Hematopoietic multipotent progenitor cell treated with erythropoietin and hydrocortisone succinate and interleukin-3 and kit ligand, for 8 days (in vitro differentiated cells): Measurements from ENCODE around the gene COX8A.
"Not testable (repeated sequence)": the region's sequence is repeated elsewhere in the genome, so short reads cannot be mapped to it uniquely, and the experiment has no call there.

Experiments
- DNase-seq: peaks from one replicate; pipeline ENCODE4 v3.0.0-alpha.2; 2015

The COX8A gene

DNA sequence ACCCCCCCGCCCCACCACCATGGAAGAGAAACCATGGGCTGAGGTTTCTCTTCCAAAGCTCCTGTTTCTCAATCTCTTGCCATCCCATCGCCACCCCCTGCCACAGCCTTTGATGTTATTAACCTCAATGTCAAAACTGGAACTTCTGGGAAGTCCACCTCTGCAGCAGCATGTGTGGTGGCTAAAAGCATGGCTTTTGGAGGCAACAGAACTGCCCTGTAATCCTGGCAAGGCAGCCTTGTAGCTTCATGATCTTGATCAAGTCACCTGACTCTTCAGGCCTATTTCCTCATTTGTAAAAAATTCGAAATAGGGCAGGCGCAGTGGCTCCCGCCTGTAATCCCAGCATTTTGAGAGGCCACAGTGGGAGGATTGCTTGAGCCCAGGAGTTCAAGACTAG is 3.5 kb upstream of the COX8A start:
- no peak for DNase-seq

GRCh38 chr11:63973912-63974258 is 535 bp upstream of the COX8A start:
- DNase-seq: not testable (repeated sequence)

DNA sequence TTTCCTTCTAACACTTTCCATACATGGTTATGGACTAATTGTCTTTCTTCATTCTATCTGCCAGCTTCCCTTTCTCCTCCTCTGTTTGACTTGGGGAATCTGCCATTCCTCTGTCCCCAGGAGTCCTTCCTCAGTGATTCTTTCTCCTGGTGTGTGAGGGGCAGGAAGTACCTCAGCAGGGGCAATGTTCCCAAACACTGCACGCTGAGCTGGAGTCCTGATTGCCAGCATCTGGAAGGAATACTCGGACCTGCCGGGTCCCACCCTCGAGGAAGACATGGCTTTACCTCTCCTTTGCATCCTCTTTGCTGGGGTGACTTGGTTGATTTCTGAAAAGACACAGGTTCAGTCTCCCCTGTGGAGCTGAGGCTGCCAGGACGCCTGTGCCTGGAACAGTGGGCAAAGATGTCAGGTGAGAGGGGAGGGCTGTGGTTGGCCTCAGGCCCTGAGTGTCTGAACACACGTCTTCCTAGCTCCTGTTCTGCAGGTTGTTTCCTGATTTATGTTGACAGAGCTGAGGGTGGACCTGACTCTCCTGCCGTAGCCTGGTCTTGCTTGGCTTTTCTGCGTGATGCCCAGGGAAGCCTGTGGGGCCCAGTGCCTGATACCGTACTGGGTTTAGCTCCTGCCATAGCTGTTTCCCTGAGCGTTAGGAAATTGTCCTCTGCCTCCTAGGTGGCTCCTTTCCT is 4.3 kb downstream of the COX8A start:
- no peak for DNase-seq

GRCh38 chr11:63979426-63979825 is 5.0 kb downstream of the COX8A start:
- no peak for DNase-seq

GRCh38 chr11:63985812-63986155 is 11.4 kb downstream of the COX8A start:
- peak; percentile 50 for DNase-seq

- DNase-seq: peak; percentile 90
These were observed 11.9 kb downstream of the COX8A start, which contains the start of gene OTUB1 for GRCh38 chr11:63986156-63986931. TSS of gene OTUB1 (plus strand) at chr11:63986438. CDS start at chr11:63986457, 19 bp downstream.

DNA sequence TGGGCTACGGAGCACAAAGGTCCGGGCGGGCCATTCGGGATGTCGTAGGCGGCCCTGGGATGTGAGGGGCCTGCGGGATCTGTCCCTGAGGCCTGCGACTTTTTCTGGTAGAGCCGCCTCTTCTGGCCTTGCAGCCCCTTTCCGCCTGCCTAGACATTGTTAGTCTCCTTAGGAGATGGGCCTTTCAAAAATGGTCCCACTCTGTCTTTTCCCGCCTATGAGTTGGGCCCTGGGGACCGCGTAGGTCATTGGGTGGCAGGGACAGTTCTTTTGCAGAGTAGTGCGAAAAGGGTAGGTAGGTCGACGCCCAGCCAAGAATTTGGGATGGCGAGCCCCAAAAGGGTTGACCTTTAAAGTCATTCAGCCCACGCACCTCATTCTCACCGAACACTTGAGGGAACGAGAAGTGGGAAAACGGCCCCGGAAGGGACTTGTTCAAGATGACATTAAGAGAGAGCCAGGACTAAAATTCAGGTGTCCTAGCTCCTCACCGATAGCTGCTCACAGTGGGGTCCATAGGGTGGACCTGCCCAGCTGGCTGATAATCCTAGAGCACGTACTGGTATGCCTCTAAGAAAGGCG is 12.6 kb downstream of the COX8A start:
- no peak for DNase-seq

GRCh38 chr11:63991558-63991957 is 17.1 kb downstream of the COX8A start:
- no peak for DNase-seq

DNA sequence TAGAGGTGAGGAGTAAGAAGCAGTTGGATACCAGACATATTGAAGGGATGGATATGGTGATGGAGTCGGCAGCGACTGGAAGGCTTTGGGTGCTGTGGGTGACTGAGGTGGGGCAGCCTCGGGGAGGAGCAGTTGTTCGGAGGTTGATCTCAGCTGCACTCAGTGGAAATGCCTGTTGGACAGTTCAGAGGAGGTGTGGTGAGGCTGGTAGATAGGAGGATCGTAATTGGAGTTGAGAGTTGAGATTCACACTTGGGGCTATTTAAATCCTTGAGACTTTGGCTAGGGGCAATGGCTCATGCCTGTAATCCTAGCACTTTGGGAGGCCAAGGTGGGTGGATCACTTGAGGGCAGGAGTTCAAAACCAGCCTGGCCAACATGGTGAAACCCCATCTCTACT is 18.7 kb downstream of the COX8A start:
- no peak for DNase-seq

GRCh38 chr11:63993993-63994392 is 19.6 kb downstream of the COX8A start:
- no peak for DNase-seq

DNA sequence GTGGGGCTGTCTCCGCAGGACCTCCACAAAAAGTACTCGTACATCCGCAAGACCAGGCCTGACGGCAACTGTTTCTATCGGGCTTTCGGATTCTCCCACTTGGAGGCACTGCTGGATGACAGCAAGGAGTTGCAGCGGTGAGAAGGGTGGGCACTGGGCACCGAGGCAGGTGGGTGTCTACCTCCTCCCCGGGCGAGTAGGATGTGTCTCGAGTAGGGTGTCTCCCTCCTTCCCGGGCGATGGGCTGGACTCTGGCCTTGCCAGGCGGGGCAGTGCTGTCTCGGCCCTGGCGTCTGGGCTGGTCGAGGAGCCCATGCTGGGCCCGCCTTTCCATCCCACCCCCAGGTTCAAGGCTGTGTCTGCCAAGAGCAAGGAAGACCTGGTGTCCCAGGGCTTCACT is 22.1 kb downstream of the COX8A start:
- no peak for DNase-seq

DNA sequence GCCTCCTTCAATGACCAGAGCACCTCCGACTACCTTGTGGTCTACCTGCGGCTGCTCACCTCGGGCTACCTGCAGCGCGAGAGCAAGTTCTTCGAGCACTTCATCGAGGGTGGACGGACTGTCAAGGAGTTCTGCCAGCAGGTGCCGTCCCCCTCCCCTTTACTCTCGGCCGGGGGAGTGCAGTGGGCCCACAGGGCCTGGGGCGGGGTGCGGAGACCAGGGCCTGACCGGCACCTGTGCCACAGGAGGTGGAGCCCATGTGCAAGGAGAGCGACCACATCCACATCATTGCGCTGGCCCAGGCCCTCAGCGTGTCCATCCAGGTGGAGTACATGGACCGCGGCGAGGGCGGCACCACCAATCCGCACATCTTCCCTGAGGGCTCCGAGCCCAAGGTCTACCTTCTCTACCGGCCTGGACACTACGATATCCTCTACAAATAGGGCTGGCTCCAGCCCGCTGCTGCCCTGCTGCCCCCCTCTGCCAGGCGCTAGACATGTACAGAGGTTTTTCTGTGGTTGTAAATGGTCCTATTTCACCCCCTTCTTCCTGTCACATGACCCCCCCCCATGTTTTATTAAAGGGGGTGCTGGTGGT is 22.8 kb downstream of the COX8A start:
- DNase-seq: no peak

GRCh38 chr11:63997801-63998337 is 23.4 kb downstream of the COX8A start:
- no peak for DNase-seq

DNA sequence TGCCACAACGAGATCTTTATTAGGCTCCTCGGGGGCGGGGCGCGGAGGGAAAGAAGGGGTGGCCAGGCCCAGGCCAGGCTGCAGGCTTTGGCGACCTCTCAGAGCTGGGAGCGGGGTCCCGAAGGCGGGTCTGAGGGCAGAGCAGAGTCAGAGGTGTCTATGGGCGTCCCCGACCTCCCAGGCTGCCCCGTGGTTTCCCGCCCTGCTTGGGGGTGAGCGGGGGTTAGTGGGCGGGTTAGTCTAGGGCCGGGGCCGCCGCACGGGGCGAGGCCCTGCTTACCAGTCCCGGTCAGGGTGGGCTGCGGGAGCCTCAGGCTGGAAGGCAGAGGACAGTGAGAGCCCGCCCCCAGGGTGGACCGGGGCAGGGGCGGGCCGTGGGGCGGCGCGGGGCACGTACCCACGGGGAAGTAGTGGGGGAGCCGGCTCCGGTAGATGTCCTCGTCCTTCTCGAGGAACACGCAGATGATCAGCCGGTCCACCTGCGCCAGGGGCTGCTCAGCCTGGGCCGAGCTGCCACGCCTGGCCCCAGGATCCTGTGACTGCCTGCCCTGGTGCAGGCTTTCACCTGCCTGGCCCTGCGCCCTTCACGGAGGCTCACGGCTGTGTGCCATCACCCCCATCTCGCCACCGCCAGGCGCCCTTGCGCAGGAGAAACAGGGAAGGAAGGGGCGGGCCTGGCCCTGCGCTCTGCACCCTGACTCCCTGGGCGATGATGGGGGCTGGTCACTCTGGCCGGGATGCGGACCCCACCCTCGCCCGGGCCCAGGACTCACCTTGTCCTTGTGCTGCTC is 24.3 kb downstream of the COX8A start:
- DNase-seq: peak; percentile 17

DNA sequence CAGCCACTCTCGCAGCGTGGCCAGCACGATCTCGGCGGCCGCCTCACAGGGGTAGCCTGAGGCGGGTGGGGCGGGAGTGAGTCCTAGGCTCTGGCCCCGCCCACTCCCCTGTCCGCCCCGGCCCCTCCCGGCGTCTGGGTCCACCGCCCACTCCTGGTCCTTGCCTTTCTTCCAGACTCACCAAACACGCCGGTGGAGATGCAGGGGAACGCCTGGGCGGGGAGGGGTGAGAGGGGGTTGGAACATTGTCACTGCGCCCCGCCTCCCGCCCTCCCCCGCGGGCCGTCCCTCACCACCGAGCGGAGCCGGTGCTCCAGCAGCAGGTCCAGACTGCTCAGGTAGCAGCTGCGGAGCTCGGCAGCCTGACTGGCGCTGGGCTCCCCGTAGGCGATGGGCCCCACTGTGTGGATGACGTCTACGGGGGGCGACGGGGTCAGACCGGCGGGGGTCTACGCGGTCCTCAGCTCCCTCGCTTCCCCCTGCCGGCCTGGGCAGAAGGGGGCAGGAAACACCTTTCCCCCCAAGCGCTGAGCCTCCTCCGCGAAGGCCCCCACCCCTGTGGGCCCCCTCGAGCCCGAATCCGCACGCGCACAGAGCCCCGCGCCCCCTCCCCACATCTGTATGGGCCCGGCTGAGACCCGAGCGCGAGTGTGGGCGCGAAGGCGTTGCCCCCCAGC is 25.1 kb downstream of the COX8A start:
- DNase-seq: peak; percentile 73

DNA sequence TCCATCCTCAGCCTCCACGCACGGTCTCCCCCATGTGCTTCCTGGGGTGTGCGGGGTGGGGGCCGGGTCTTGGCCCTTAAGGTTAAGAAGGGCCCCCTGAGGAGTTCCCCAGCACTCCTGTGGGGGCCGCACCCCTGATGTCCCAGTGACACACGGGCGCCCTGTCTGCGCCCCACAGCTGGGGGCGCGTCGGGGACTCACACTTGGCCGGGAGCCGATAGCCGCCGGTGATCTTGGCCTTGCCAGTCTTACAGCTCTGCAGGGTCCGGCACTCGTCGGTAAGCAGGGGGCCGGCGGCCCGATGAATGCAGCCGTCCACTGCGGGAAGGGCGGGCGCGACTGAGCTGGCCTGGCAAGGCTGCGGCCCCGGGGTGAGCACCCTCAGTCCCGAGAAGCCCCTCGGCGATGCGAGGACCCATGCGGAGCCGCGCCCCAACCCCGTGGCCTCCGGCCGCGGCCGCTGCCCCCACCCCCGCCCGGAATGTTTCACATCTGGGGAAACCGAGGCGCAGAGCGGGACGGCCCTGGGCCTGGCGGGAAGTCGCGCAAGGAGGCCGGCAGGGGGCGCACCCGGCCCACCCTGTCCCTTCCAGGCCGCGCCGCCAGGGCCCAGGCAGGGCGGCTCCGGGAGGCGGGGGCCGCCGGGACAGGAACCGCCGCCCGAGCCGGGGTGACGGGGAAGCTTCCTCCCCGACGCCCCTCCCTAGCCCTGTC is 25.8 kb downstream of the COX8A start:
- peak; percentile 69 for DNase-seq

DNA sequence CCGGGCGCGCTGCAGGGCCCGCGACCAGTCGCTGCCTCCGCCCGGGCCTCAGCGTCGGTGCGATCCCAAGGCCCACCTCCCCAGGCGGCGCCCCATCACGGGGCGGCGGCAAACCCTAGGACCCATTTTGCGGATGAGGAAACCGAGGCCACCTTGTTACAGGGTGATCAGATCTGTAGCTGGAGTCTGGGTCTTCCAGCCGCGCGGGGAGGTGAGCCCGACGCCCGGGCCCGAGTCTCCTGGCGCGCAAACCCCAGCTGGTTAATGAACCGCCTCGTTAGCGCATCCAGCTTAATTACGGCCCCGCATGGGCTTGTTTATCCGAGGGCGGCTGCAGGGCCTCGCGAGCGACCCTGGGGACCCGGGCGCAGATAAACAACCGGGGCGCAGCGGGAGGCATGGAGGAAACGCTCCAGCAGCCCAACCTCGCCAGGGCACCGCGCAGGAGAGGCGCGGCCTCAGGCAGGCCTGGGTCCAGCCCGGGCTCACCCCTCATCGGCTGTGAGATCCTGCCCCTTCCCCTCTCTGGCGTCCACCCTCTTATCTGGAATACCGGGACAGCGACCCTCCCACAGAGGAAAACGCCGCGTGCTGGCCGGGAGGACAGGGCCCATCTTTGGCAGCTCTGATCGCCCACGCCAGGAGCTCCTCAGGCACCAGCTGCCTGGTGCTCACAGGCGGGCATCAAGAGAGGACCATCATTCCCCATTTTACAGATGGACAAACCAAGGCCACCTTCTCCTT is 26.5 kb downstream of the COX8A start:
- no peak for DNase-seq

- DNase-seq: no peak
These were observed 27.3 kb downstream of the COX8A start for GRCh38 chr11:64001484-64002420.

- no peak for DNase-seq
These were observed 29.6 kb downstream of the COX8A start for GRCh38 chr11:64003807-64004589.
